ENCODE data around the gene HSBP1L1.
"Not testable (repeated sequence)": the region's sequence is repeated elsewhere in the genome, so short reads cannot be mapped to it uniquely, and the experiment has no call there.

The HSBP1L1 gene

DNA sequence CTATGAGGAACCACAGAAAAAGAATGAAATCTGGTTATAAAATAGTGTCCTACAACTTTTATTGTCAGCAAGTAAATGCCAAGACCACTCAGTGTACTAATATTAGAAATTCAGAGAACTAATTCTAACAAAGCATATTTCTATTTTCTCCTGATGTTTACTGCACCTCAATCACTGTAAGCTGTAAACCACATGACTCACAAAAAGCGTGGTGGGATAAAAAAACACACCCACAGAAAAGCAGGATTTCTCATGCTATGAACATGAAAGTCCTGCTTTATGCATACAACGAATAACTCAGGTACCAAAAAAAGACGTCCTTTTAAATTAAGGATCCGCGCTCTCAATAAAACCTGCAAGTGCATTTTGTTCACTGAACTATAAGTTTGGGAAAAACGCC is 23.1 kb downstream of the HSBP1L1 start:
- DNase-seq (ENCODE audit: low spot score), result peak; percentile 43

DNA sequence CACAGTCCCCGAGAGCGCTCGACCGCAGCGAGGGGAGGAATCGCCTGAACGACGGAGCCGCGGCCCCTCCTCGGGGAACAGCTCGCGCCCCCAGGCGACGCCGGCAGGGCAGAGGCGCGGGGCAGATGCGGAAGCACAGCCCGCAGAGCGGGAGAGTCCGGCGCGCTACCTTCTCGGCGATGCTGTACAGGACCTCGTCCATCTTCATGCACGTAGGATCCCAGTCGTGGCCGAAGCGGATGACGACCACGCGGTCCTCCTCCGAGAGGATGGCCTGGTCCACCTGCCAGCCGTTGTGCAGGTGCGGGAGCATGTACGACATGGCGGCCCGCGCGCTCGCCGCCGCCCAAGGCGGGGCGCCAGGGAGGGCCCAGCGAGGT is 23.6 kb downstream of the HSBP1L1 start:
- peak; percentile 62 for DNase-seq (ENCODE audit: low spot score)

DNA sequence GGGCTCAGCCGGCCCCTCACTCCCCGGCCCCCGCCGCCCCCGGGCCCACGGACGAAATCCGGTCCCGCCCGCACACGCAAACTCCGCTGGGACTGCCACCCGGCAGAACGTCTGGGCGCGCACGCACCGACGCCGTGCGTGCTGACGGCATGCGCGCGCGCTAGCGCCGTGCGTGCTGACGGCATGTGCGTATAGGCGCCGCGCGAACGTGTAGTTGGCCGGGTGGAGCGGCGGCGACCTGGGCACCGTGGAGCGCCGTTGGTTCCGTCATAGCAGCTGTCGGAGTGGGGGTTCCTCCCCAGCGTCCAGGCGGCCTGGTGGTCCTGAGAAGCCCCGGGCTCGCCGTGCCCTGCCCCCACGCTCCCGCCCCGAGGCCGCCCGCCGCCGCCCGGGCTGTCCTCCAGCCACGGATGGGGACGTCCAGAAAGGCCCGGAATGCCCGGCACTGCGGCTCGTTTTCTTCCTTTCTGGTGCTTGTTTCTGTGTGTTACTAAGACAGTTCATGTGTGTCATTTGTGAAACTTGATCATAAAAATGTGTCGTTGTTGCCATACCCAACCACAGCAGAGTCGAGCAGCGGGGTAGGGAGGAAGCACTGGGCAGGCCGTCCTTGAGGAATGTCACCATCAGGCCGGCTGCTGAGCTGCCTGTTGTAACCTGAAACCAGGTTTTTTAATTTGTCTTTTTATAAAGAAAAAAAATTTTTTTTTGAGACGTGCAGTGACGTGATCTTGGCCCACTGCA is 24.2 kb downstream of the HSBP1L1 start, which contains the start of gene TXNL4A:
TSS of gene TXNL4A (minus strand) at position 113 of the 744 bp plus-strand sequence. CDS start 171 bp downstream, outside the sequence.
- DNase-seq (ENCODE audit: low spot score), result peak; percentile 84

- no peak for DNase-seq (ENCODE audit: low spot score)
These were observed 24.7 kb downstream of the HSBP1L1 start for GRCh38 chr18:79989195-79989497.

- DNase-seq (ENCODE audit: low spot score), result no peak
These were observed 27.1 kb downstream of the HSBP1L1 start for GRCh38 chr18:79991494-79991893.

- DNase-seq (ENCODE audit: low spot score), result not testable (repeated sequence)
These were observed 35.3 kb downstream of the HSBP1L1 start for GRCh38 chr18:79999701-80000100.

DNA sequence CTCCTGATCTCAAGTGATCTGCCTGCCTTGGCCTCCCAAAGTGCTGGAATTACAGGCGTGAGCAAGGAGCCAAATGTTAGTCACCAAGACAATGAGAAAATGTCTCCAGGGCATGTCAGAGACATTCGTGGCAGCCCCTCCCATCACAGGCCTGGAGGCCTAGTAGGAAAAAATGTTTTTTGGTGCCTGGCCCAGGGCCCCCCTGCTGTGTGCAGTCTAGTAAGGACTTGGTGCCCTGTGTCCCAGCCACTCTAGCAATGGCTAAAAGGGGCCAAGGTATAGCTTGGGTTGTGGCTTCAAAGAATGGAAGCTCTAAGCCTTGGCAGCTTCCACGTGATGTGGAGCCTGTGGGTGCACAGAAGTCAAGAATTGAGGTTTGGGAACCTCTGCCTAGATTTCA is 36.4 kb downstream of the HSBP1L1 start:
- no peak for DNase-seq (ENCODE audit: low spot score)

DNA sequence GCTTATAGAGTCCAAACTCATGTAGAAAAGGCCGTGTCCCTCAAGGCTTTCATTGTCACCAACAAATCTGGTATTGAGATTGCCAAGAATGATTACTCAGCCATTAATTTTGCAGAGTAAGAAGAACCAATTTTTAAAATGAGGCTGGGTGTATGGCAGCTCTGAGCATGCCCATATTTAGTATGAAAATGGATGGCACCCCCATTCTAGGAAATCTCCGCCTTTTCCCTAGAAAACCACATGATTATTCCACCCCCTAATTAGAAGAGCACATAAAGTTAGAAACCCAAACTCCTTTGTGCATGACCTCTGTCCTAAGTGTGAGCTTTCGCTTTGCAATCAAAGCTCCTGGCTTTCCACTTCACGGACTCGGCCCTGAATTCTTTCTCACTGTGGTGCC is 38.0 kb downstream of the HSBP1L1 start:
- DNase-seq (ENCODE audit: low spot score), result no peak

- DNase-seq (ENCODE audit: low spot score), result no peak
These were observed 40.3 kb downstream of the HSBP1L1 start for GRCh38 chr18:80004600-80005342.

DNA sequence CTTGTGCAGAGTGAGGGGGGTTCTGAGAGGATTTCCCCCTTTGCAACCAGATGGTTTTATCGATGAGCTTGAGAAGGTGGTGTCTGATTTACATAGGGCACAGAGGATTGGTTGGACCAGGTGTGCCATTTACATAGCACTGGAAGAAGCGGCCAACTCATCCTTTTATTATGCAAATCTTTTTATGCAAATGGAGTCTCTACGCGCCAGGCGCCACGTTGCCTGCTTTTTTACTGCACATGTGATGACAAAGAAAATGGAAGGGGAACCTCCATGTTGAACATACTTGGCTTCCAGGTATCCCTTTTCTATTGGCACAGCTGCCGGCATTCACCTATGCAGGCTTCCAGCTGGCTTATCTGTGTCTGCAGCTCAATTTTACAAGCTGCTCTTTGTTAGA is 42.3 kb downstream of the HSBP1L1 start:
- no peak for DNase-seq (ENCODE audit: low spot score)

- peak; percentile 85 for DNase-seq (ENCODE audit: low spot score)
These were observed 45.5 kb downstream of the HSBP1L1 start for GRCh38 chr18:80009661-80010550.

DNA sequence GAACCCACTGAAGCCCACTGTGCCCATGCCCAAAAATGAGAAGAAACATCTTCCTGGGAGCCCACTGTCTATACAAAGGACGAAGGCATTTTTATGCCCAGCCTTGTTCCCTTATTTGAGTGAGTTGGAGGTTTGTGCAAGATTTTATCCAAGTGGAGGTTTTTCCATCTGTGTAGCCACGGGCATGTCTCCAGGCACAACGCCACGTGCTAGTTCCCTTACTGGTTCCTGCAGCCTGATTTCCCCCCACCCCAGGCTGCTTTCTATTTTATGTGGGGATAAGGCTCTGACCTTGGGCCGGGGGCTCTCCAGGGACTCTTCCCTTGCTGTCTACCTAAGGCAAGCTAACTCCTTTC is 46.1 kb downstream of the HSBP1L1 start:
- DNase-seq (ENCODE audit: low spot score), result no peak

- DNase-seq (ENCODE audit: low spot score), result not testable (repeated sequence)
These were observed 47.2 kb downstream of the HSBP1L1 start for GRCh38 chr18:80011496-80012137.

GRCh38 chr18:80012714-80013113 is 48.3 kb downstream of the HSBP1L1 start:
- DNase-seq (ENCODE audit: low spot score), result no peak

Data from hepatic stellate cell (primary cell).